WTC11 (cell line): ENCODE measurements around the gene DDX39A. TPM values are rescaled to one million over a fixed set of nuclear protein-coding genes. Genes with fewer than 3 reads are reported as not detected.

Source experiments
- ELF4 ChIP-seq: sonication (generic); formaldehyde crosslinking; IDR thresholded peaks from 2 replicates; pipeline ENCODE4 v1.8.1; 2022; ENCODE audit warnings: low read depth, mild to moderate bottlenecking, moderate library complexity, missing genetic modification reagents
- FOXK1 ChIP-seq: sonication (generic); formaldehyde crosslinking; IDR thresholded peaks from 2 replicates; pipeline ENCODE4 v1.8.0; 2022; ENCODE audit warnings: mild to moderate bottlenecking, moderate library complexity, missing genetic modification reagents
- FOXP1 ChIP-seq: sonication (generic); formaldehyde crosslinking; IDR thresholded peaks from 2 replicates; pipeline ENCODE4 v1.8.0; 2022; ENCODE audit warnings: missing genetic modification reagents, mild to moderate bottlenecking, moderate library complexity, borderline replicate concordance
- GABPB1 ChIP-seq: sonication (generic); formaldehyde crosslinking; IDR thresholded peaks from 2 replicates; pipeline ENCODE4 v1.8.1; 2023; ENCODE audit warnings: mild to moderate bottlenecking, missing genetic modification reagents
- GRHL2 ChIP-seq: fragments of 250-450 bp; sonication (Bioruptor Pico); IDR thresholded peaks from 2 replicates; pipeline ENCODE4 v1.8.0; 2022; ENCODE audit warnings: mild to moderate bottlenecking, moderate library complexity; ENCODE audit not compliant: insufficient replicate concordance, severe bottlenecking
- HMGA2 ChIP-seq: fragments of 250-450 bp; sonication (Bioruptor Pico); IDR thresholded peaks from 2 replicates; pipeline ENCODE4 v1.4.0; 2021; ENCODE audit warnings: mild to moderate bottlenecking, moderate library complexity
- MXD4 ChIP-seq: fragments of 250-450 bp; sonication (Bioruptor Pico); IDR thresholded peaks from 2 replicates; pipeline ENCODE4 v1.8.0; 2021; ENCODE audit warnings: mild to moderate bottlenecking, moderate library complexity, borderline replicate concordance
- NR1H2 ChIP-seq: sonication (generic); formaldehyde crosslinking; IDR thresholded peaks from 2 replicates; pipeline ENCODE4 v1.9.0; 2021; ENCODE audit warnings: mild to moderate bottlenecking, moderate library complexity, missing genetic modification reagents
- NR3C1 ChIP-seq: sonication (generic); formaldehyde crosslinking; conservative IDR thresholded peaks from 2 replicates; pipeline ENCODE4 v1.8.1; 2023; ENCODE audit warnings: low read depth, mild to moderate bottlenecking, missing genetic modification reagents
- RELA ChIP-seq: sonication (generic); formaldehyde crosslinking; IDR thresholded peaks from 2 replicates; pipeline ENCODE4 v1.8.1; 2022; ENCODE audit warnings: missing genetic modification reagents, mild to moderate bottlenecking, borderline replicate concordance
- SOX15 ChIP-seq: fragments of 250-450 bp; sonication (Bioruptor Pico); IDR thresholded peaks from 2 replicates; pipeline ENCODE4 v1.9.0; 2021; ENCODE audit warnings: mild to moderate bottlenecking
- TEAD1 ChIP-seq: sonication (generic); formaldehyde crosslinking; IDR thresholded peaks from 2 replicates; pipeline ENCODE4 v1.8.0; 2022; ENCODE audit warnings: mild to moderate bottlenecking, missing genetic modification reagents
- TP53 ChIP-seq: sonication (generic); formaldehyde crosslinking; IDR thresholded peaks from 2 replicates; pipeline ENCODE4 v1.8.1; 2023; ENCODE audit warnings: mild to moderate bottlenecking, missing genetic modification reagents
- total RNA-seq: library from RNA; stranded (reverse); gene quantifications from 3 replicates; pipeline ENCODE4 v1.2.3, GENCODE V29; 2021
- TF ChIP-seq, protein P1 (sequence below): sonication (generic); formaldehyde crosslinking; IDR thresholded peaks from 2 replicates; pipeline ENCODE4 v1.8.1; 2023; ENCODE audit warnings: mild to moderate bottlenecking, missing genetic modification reagents, borderline replicate concordance
- TF ChIP-seq, protein P2 (sequence below): fragments of 250-450 bp; sonication (Bioruptor Pico); IDR thresholded peaks from 2 replicates; pipeline ENCODE4 v1.9.0; 2021; ENCODE audit warnings: moderate library complexity, mild to moderate bottlenecking, inconsistent platforms, borderline replicate concordance
- TF ChIP-seq, protein P3 (sequence below): sonication (generic); formaldehyde crosslinking; IDR thresholded peaks from 2 replicates; pipeline ENCODE4 v1.8.1; 2023; ENCODE audit warnings: mild to moderate bottlenecking, missing genetic modification reagents
- TF ChIP-seq, protein P4 (sequence below): sonication (generic); formaldehyde crosslinking; IDR thresholded peaks from 2 replicates; pipeline ENCODE4 v1.8.0; 2022; ENCODE audit warnings: mild to moderate bottlenecking, missing genetic modification reagents
- TF ChIP-seq, protein P5 (sequence below): fragments of 250-450 bp; sonication (Bioruptor Pico); conservative IDR thresholded peaks from 2 replicates; pipeline ENCODE4 v1.9.0; 2021; ENCODE audit warnings: mild to moderate bottlenecking
- TF ChIP-seq, protein P6 (sequence below): fragments of 200-600 bp; IDR thresholded peaks from 2 replicates; pipeline ENCODE4 v1.8.0; 2022; ENCODE audit warnings: antibody characterized with exemption
- TF ChIP-seq, protein P7 (sequence below): sonication (generic); formaldehyde crosslinking; IDR thresholded peaks from 2 replicates; pipeline ENCODE4 v1.8.1; 2022; ENCODE audit warnings: mild to moderate bottlenecking, moderate library complexity, missing genetic modification reagents
- TF ChIP-seq, protein P8 (sequence below): sonication (generic); formaldehyde crosslinking; IDR thresholded peaks from 2 replicates; pipeline ENCODE4 v1.8.0; 2022; ENCODE audit warnings: missing genetic modification reagents

Gene DDX39A
- total RNA-seq, 1 experiment from 2014 or later, result 136 TPM

DNA sequence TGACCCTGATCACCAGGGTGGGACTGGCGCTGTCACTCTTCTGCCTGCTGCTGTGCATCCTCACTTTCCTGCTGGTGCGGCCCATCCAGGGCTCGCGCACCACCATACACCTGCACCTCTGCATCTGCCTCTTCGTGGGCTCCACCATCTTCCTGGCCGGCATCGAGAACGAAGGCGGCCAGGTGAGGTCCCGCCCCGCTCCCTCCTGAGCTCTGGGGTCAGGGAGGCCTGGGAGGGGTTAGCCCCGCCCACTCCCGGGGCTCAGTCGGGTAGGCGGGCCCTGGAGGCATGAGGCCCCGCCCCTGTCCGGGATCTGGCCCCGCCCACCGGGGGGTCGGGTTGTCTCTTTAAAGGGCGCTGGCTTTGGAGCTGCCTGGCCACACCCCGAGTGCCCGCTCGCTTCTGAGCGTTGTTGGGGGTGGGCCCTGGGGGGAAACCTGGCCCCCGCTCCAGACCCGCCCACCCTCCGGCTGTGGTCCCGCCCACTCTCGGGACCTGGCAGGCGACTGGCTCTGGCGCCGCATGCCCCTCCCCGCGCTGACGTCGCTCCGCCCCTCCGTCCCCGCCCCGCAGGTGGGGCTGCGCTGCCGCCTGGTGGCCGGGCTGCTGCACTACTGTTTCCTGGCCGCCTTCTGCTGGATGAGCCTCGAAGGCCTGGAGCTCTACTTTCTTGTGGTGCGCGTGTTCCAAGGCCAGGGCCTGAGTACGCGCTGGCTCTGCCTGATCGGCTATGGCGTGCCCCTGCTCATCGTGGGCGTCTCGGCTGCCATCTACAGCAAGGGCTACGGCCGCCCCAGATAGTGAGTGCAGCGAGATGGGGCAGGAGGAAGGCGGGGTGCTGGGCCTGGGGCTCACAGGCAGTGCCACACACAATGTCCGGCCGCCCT lies 13.1 kb downstream of the DDX39A start (continued):
- TF ChIP-seq, protein P1, sequence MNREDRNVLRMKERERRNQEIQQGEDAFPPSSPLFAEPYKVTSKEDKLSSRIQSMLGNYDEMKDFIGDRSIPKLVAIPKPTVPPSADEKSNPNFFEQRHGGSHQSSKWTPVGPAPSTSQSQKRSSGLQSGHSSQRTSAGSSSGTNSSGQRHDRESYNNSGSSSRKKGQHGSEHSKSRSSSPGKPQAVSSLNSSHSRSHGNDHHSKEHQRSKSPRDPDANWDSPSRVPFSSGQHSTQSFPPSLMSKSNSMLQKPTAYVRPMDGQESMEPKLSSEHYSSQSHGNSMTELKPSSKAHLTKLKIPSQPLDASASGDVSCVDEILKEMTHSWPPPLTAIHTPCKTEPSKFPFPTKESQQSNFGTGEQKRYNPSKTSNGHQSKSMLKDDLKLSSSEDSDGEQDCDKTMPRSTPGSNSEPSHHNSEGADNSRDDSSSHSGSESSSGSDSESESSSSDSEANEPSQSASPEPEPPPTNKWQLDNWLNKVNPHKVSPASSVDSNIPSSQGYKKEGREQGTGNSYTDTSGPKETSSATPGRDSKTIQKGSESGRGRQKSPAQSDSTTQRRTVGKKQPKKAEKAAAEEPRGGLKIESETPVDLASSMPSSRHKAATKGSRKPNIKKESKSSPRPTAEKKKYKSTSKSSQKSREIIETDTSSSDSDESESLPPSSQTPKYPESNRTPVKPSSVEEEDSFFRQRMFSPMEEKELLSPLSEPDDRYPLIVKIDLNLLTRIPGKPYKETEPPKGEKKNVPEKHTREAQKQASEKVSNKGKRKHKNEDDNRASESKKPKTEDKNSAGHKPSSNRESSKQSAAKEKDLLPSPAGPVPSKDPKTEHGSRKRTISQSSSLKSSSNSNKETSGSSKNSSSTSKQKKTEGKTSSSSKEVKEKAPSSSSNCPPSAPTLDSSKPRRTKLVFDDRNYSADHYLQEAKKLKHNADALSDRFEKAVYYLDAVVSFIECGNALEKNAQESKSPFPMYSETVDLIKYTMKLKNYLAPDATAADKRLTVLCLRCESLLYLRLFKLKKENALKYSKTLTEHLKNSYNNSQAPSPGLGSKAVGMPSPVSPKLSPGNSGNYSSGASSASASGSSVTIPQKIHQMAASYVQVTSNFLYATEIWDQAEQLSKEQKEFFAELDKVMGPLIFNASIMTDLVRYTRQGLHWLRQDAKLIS (CRISPR knock-in tag), result 0 out of 2 replicates have a peak, but pooled peaks have one; percentile 60
- TF ChIP-seq, protein P2, sequence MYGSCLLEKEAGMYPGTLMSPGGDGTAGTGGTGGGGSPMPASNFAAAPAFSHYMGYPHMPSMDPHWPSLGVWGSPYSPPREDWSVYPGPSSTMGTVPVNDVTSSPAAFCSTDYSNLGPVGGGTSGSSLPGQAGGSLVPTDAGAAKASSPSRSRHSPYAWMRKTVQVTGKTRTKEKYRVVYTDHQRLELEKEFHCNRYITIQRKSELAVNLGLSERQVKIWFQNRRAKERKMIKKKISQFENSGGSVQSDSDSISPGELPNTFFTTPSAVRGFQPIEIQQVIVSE, result no peak
- no peak for TF ChIP-seq TEAD1 (CRISPR knock-in tag)
- TF ChIP-seq MXD4 (CRISPR knock-in tag), result no peak
- TF ChIP-seq ELF4 (CRISPR knock-in tag), result no peak
- TF ChIP-seq, protein P3, sequence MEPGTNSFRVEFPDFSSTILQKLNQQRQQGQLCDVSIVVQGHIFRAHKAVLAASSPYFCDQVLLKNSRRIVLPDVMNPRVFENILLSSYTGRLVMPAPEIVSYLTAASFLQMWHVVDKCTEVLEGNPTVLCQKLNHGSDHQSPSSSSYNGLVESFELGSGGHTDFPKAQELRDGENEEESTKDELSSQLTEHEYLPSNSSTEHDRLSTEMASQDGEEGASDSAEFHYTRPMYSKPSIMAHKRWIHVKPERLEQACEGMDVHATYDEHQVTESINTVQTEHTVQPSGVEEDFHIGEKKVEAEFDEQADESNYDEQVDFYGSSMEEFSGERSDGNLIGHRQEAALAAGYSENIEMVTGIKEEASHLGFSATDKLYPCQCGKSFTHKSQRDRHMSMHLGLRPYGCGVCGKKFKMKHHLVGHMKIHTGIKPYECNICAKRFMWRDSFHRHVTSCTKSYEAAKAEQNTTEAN (CRISPR knock-in tag), result no peak
- TF ChIP-seq HMGA2, result no peak
- TF ChIP-seq, protein P4, sequence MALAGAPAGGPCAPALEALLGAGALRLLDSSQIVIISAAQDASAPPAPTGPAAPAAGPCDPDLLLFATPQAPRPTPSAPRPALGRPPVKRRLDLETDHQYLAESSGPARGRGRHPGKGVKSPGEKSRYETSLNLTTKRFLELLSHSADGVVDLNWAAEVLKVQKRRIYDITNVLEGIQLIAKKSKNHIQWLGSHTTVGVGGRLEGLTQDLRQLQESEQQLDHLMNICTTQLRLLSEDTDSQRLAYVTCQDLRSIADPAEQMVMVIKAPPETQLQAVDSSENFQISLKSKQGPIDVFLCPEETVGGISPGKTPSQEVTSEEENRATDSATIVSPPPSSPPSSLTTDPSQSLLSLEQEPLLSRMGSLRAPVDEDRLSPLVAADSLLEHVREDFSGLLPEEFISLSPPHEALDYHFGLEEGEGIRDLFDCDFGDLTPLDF (CRISPR knock-in tag), result no peak
- TF ChIP-seq, protein P5, sequence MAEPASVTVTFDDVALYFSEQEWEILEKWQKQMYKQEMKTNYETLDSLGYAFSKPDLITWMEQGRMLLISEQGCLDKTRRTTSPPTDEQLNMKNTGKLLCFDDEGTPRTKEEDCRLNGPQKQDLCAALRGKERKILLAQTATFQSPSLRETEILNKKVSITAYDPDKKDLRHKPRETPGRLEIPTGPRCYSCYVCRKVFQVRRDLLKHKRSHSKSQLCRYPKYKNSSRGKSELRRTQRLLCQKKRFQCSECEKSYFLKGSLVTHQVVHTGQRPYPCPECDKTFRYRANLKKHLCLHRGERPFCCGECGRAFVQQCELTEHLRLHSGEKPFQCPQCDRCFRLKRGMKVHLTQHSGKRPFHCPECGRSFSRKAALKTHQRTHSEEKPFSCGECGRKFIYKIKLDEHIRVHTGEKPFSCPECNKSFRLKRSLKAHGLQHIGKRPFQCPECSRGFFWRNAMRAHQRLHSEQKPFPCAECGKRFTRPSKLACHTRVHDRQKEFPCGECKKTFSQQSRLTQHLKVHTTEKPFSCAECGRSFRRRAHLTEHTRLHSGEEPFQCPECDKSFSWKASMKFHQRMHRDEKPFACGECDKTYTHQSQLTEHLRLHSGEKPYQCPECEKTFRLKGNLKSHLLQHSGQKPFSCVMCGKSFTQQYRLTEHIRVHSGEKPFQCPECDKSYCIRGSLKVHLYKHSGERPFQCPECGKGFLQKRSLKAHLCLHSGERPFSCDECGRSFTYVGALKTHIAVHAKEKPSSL (CRISPR knock-in tag), result no peak
- TF ChIP-seq FOXP1, result peak; percentile 87; the same call in 1 of the 2 replicates
- TF ChIP-seq FOXK1 (CRISPR knock-in tag), result 0 out of 2 replicates have a peak, but pooled peaks have one; percentile 13
- TF ChIP-seq RELA (CRISPR knock-in tag), result 0 out of 2 replicates have a peak, but pooled peaks have one; percentile 33
- no peak for TF ChIP-seq SOX15 (CRISPR knock-in tag)
- no peak for TF ChIP-seq GRHL2 (CRISPR knock-in tag)
- TF ChIP-seq, protein P6, sequence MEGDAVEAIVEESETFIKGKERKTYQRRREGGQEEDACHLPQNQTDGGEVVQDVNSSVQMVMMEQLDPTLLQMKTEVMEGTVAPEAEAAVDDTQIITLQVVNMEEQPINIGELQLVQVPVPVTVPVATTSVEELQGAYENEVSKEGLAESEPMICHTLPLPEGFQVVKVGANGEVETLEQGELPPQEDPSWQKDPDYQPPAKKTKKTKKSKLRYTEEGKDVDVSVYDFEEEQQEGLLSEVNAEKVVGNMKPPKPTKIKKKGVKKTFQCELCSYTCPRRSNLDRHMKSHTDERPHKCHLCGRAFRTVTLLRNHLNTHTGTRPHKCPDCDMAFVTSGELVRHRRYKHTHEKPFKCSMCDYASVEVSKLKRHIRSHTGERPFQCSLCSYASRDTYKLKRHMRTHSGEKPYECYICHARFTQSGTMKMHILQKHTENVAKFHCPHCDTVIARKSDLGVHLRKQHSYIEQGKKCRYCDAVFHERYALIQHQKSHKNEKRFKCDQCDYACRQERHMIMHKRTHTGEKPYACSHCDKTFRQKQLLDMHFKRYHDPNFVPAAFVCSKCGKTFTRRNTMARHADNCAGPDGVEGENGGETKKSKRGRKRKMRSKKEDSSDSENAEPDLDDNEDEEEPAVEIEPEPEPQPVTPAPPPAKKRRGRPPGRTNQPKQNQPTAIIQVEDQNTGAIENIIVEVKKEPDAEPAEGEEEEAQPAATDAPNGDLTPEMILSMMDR, result peak; percentile 83
- TF ChIP-seq NR3C1 (CRISPR knock-in tag), result 0 out of 2 replicates have a peak, but pooled peaks have one; percentile 13
- peak; percentile 76; the same call in 1 of the 2 replicates for TF ChIP-seq TP53
- TF ChIP-seq GABPB1, result no peak
- TF ChIP-seq, protein P7, sequence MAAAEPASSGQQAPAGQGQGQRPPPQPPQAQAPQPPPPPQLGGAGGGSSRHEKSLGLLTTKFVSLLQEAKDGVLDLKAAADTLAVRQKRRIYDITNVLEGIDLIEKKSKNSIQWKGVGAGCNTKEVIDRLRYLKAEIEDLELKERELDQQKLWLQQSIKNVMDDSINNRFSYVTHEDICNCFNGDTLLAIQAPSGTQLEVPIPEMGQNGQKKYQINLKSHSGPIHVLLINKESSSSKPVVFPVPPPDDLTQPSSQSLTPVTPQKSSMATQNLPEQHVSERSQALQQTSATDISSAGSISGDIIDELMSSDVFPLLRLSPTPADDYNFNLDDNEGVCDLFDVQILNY (CRISPR knock-in tag), result peak; percentile 74; the same call in 1 of the 2 replicates
- TF ChIP-seq NR1H2 (CRISPR knock-in tag), result no peak
- TF ChIP-seq, protein P8, sequence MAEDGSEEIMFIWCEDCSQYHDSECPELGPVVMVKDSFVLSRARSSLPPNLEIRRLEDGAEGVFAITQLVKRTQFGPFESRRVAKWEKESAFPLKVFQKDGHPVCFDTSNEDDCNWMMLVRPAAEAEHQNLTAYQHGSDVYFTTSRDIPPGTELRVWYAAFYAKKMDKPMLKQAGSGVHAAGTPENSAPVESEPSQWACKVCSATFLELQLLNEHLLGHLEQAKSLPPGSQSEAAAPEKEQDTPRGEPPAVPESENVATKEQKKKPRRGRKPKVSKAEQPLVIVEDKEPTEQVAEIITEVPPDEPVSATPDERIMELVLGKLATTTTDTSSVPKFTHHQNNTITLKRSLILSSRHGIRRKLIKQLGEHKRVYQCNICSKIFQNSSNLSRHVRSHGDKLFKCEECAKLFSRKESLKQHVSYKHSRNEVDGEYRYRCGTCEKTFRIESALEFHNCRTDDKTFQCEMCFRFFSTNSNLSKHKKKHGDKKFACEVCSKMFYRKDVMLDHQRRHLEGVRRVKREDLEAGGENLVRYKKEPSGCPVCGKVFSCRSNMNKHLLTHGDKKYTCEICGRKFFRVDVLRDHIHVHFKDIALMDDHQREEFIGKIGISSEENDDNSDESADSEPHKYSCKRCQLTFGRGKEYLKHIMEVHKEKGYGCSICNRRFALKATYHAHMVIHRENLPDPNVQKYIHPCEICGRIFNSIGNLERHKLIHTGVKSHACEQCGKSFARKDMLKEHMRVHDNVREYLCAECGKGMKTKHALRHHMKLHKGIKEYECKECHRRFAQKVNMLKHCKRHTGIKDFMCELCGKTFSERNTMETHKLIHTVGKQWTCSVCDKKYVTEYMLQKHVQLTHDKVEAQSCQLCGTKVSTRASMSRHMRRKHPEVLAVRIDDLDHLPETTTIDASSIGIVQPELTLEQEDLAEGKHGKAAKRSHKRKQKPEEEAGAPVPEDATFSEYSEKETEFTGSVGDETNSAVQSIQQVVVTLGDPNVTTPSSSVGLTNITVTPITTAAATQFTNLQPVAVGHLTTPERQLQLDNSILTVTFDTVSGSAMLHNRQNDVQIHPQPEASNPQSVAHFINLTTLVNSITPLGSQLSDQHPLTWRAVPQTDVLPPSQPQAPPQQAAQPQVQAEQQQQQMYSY, result peak; percentile 10; the same call in 1 of the 2 replicates
